ENCODE data around the gene FKBP11.
A peak's percentile ranks its signal among the peaks of the same experiment; 100 is the strongest.
"Not testable (repeated sequence)": the region's sequence is repeated elsewhere in the genome, so short reads cannot be mapped to it uniquely, and the experiment has no call there.

The FKBP11 gene

GRCh38 chr12:48882972-48883304 lies 42.4 kb downstream of the FKBP11 start:
- TF ChIP-seq CTCF (IDR thresholded peaks at IDR 0.05; ENCODE audit: unreplicated experiment in 3 of 3), result no peak
- Mint-ChIP-seq H3K4me1 (peaks cover 33% of the 10 kb centered on the region), H3K4me3 (peak overlapping the region in 2 of 3 experiments; percentile 16 to 30), H3K27me3 (ENCODE audit: low read depth) (peaks cover 11% of the 10 kb centered on the region), H3K27ac (peak overlapping the region; percentile 62 to 94 (median 75)), H3K9me3 (no peaks in the 10 kb centered on the region), H3K36me3 (ENCODE audit: low read depth) (no peaks in the 10 kb centered on the region)

GRCh38 chr12:48882315-48882687 lies 43.0 kb downstream of the FKBP11 start:
- Mint-ChIP-seq H3K27ac (peak overlapping the region; percentile 62 to 94 (median 92)), H3K27me3 (ENCODE audit: low read depth) (peaks cover 11% of the 10 kb centered on the region), H3K4me3 (peak overlapping the region; percentile 53 to 64 (median 62))

GRCh38 chr12:48881686-48882314 lies 43.5 kb downstream of the FKBP11 start:
- Mint-ChIP-seq H3K27ac (peak overlapping the region; percentile 62 to 94 (median 92)), H3K4me1 (peaks cover 38% of the 10 kb centered on the region), H3K4me3 (peak overlapping the region; percentile 53 to 64 (median 62)), H3K9me3 (no peaks in the 10 kb centered on the region), H3K36me3 (ENCODE audit: low read depth) (no peaks in the 10 kb centered on the region), H3K27me3 (ENCODE audit: low read depth) (peaks cover 11% of the 10 kb centered on the region)
- no peak for TF ChIP-seq CTCF (IDR thresholded peaks at IDR 0.05; ENCODE audit: unreplicated experiment in 3 of 3)

More at GRCh38 chr12:48882315-48882687, 43.0 kb downstream of the FKBP11 start:
- no peak for TF ChIP-seq CTCF (IDR thresholded peaks at IDR 0.05; ENCODE audit: unreplicated experiment in 3 of 3)
- H3K4me1 Mint-ChIP-seq, result peaks cover 34% of the 10 kb centered on the region
- H3K9me3 Mint-ChIP-seq, result no peaks in the 10 kb centered on the region
- no peaks in the 10 kb centered on the region for H3K36me3 Mint-ChIP-seq (ENCODE audit: low read depth)

- Mint-ChIP-seq H3K4me3 (no peak overlapping the region), H3K9me3 (no peaks in the 10 kb centered on the region), H3K36me3 (ENCODE audit: low read depth) (no peaks in the 10 kb centered on the region), H3K4me1 (peaks cover 44% of the 10 kb centered on the region), H3K27me3 (ENCODE audit: low read depth) (peaks cover 11% of the 10 kb centered on the region), H3K27ac (peak overlapping the region in 2 of 3 experiments; percentile 1 to 37)
- TF ChIP-seq CTCF (IDR thresholded peaks at IDR 0.05; ENCODE audit: unreplicated experiment in 3 of 3), result no peak
These were observed 44.6 kb downstream of the FKBP11 start for GRCh38 chr12:48880647-48881046.

GRCh38 chr12:48878548-48878947 lies 46.7 kb downstream of the FKBP11 start:
- no peak overlapping the region for H3K27ac Mint-ChIP-seq
- H3K4me3 Mint-ChIP-seq, result no peak overlapping the region
- TF ChIP-seq CTCF (IDR thresholded peaks at IDR 0.05; ENCODE audit: unreplicated experiment in 3 of 3), result no peak
- no peaks in the 10 kb centered on the region for H3K36me3 Mint-ChIP-seq (ENCODE audit: low read depth)
- H3K9me3 Mint-ChIP-seq, result no peaks in the 10 kb centered on the region
- peaks cover 11% of the 10 kb centered on the region for H3K27me3 Mint-ChIP-seq (ENCODE audit: low read depth)
- H3K4me1 Mint-ChIP-seq, result peaks cover 36% of the 10 kb centered on the region

- no peaks in the 10 kb centered on the region for H3K36me3 Mint-ChIP-seq (ENCODE audit: low read depth)
- peaks cover 20% of the 10 kb centered on the region for H3K4me1 Mint-ChIP-seq
- H3K4me3 Mint-ChIP-seq, result no peak overlapping the region
- TF ChIP-seq CTCF (IDR thresholded peaks at IDR 0.05; ENCODE audit: unreplicated experiment in 3 of 3), result no peak
- H3K27me3 Mint-ChIP-seq (ENCODE audit: low read depth), result peaks cover 11% of the 10 kb centered on the region
- peak overlapping the region in 2 of 3 experiments; percentile 11 to 51 for H3K27ac Mint-ChIP-seq
- H3K9me3 Mint-ChIP-seq, result no peaks in the 10 kb centered on the region
These were observed 49.3 kb downstream of the FKBP11 start for GRCh38 chr12:48875944-48876515.

- peak overlapping the region in 2 of 3 experiments; percentile 47 to 49 for H3K27ac Mint-ChIP-seq
- not testable (repeated sequence) for H3K27me3 Mint-ChIP-seq (ENCODE audit: low read depth); H3K4me3 Mint-ChIP-seq; H3K9me3 Mint-ChIP-seq; H3K36me3 Mint-ChIP-seq (ENCODE audit: low read depth)
- H3K4me1 Mint-ChIP-seq, result peaks cover 27% of the 10 kb centered on the region
These were observed 51.8 kb downstream of the FKBP11 start for GRCh38 chr12:48873534-48873933.
